ENCODE data around the gene RREB1. TPM values are rescaled to one million over a fixed set of nuclear protein-coding genes. Genes with fewer than 3 reads are reported as not detected.

The RREB1 gene
- total RNA-seq, 6 experiments from 2014 or later: 17.5 to 23.5 (median 20.1) TPM

DNA sequence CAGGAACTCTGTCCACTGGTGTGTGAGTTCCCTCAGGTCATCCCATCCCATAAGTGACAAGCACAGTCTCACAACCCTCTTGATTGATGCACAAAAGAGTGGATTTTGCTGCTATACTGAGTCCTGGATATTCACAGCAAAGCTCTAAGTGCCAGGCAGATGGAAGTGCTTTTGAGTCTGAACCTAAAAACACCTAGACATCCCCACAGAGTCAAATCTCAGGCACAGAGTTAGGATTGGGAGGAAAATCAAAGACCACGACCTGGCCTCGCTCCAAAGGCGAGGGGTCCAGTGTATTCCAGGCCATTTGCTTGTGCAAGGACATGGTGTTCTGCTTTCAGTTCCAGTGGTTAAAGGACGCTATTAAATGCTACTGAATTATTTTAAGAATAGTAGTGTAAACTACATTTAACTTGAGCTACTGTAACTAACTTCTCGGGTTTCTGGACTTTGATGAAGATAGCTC lies 56.8 kb downstream of the RREB1 start:
- TF ChIP-seq, protein P1, sequence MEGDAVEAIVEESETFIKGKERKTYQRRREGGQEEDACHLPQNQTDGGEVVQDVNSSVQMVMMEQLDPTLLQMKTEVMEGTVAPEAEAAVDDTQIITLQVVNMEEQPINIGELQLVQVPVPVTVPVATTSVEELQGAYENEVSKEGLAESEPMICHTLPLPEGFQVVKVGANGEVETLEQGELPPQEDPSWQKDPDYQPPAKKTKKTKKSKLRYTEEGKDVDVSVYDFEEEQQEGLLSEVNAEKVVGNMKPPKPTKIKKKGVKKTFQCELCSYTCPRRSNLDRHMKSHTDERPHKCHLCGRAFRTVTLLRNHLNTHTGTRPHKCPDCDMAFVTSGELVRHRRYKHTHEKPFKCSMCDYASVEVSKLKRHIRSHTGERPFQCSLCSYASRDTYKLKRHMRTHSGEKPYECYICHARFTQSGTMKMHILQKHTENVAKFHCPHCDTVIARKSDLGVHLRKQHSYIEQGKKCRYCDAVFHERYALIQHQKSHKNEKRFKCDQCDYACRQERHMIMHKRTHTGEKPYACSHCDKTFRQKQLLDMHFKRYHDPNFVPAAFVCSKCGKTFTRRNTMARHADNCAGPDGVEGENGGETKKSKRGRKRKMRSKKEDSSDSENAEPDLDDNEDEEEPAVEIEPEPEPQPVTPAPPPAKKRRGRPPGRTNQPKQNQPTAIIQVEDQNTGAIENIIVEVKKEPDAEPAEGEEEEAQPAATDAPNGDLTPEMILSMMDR (IDR thresholded peaks at IDR 0.05): no peak
- H3K36me3 Mint-ChIP-seq (ENCODE audit: low read depth): peaks cover 13% of the 10 kb centered on the region; the same call in 1 of the 2 replicates

DNA sequence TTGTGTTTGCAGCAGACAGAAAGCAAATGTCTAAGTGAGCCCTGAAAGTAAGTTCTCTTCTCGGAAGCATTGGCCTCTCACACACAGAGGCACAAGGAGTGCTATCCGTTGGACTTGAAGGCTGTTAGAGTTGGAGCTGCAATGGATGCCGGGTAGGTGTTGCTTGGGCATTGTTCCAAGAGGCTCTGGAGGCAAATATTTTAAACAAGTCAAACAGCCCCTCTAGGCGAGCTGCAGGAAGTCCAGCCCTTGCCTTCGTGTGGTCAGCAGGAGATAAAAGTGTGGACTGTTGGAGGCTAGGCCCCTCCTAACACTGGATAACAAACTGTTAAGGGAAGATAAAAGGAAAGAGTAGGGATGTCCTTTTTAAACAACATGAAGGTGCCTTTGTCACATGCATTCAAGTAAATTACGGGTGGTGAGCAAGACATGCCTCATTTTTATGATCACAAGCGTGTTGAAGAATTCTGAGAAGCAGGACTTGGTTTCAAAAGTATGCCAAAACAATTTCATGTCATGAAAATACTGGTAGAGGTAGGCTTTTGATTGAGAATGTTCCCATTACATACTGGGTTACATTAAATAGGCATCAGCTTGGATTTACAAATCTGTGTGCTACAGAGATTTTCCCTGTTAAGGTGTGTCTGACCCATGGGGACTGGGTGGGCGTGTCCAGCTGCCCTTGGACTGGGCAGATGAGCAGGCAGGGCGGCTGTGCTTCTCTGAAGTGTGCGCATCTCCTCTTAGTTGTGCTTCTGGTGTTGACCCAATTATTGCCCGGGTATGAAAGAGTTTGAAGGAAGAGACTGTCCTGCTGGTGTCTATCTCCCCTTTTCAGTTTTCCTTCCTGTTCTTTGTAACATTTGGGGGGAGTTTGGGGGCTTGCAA lies 57.5 kb downstream of the RREB1 start:
- Mint-ChIP-seq H3K36me3 (ENCODE audit: low read depth) (peaks cover 13% of the 10 kb centered on the region; the same call in 1 of the 2 replicates), H3K9me3 (no peaks in the 10 kb centered on the region), H3K4me1 (ENCODE audit: low read depth) (peaks cover 80% of the 10 kb centered on the region), H3K27ac (peak overlapping the region; percentile 38; the same call in 1 of the 2 replicates), H3K27me3 (ENCODE audit: insufficient read depth) (no peaks in the 10 kb centered on the region; the same call in 1 of the 2 replicates), H3K4me3 (no peak overlapping the region)
- DNase-seq: no peak
- TF ChIP-seq, protein P1 (IDR thresholded peaks at IDR 0.05): no peak

More for the DNA sequence above, 56.8 kb downstream of the RREB1 start:
- Mint-ChIP-seq H3K27ac (0 out of 2 replicates have a peak overlapping the region, but pooled peaks have one; percentile 11), H3K4me3 (no peak overlapping the region), H3K9me3 (no peaks in the 10 kb centered on the region), H3K4me1 (ENCODE audit: low read depth) (peaks cover 78% of the 10 kb centered on the region), H3K27me3 (ENCODE audit: insufficient read depth) (no peaks in the 10 kb centered on the region; the same call in 1 of the 2 replicates)
- no peak for DNase-seq

DNA sequence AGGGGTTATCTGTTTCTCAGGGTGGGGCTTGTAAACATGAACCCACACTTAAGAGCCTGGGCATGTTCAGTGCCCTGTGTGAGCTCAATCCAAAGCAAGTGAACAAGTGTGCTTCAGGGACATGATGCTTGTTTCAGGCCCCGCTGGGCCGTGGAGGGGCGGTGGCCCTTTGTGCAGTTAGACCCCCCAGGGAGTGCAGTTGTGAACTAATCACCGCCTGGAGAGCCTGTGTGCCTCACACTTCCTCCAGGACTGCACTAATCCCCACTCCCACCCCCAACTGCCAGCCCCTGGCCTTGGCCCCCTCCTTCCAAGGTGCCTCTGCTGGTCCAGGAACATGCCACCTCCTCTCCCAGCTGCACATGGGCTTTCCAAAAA lies 58.1 kb downstream of the RREB1 start:
- H3K4me1 Mint-ChIP-seq (ENCODE audit: low read depth): peaks cover 82% of the 10 kb centered on the region
- TF ChIP-seq, protein P1 (IDR thresholded peaks at IDR 0.05): no peak

DNA sequence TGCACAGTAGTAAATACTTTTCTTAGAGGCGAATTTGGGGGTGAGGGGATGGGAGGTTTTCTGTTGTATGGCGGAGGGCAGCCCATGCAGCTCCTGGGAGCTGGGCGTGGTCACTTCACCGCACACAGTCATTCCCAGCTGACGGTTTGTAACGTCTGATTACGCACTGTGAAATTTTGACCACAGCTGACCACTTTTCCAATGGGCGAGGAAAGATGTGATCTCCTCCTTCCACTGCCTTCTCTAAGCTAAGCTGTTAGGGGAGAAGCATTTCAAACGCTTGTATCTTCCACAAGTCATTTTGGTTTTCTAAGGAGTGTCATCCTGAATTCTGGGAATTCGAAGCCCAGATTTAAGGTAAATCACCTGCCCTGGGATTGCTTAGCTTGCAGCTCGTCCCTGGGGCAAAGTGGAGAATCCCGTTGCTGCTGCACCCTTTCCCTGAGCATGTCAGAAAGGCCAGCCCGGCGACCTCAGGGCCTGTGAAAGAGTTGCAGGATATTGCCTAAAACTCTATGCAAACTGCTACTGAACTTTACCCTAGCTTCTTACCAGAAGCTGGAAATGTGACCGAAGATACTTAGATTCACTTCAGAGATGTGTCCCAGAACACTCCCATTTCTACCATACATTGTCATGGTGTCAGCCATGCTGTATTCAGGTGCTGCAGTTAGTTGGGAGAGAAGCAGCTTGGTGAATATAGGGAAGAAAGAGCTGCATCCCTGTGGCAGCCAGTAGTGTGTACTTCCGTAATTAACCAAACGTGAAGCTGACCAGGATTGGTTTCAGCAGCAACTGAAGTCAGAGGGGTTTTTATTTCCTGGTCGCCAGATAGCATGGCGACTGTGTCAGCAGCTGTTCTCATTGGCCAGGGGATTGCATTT lies 58.9 kb downstream of the RREB1 start:
- Mint-ChIP-seq H3K9me3 (no peaks in the 10 kb centered on the region), H3K4me3 (no peak overlapping the region), H3K36me3 (ENCODE audit: low read depth) (peaks cover 10% of the 10 kb centered on the region; the same call in 1 of the 2 replicates), H3K27me3 (ENCODE audit: insufficient read depth) (no peaks in the 10 kb centered on the region; the same call in none of the 2 replicates), H3K27ac (no peak overlapping the region), H3K4me1 (ENCODE audit: low read depth) (peaks cover 82% of the 10 kb centered on the region)
- TF ChIP-seq, protein P1 (IDR thresholded peaks at IDR 0.05): no peak
- DNase-seq: no peak

More for the DNA sequence above, 58.1 kb downstream of the RREB1 start:
- Mint-ChIP-seq H3K27ac (no peak overlapping the region), H3K27me3 (ENCODE audit: insufficient read depth) (no peaks in the 10 kb centered on the region; the same call in none of the 2 replicates), H3K36me3 (ENCODE audit: low read depth) (peaks cover 13% of the 10 kb centered on the region; the same call in 1 of the 2 replicates), H3K4me3 (no peak overlapping the region), H3K9me3 (no peaks in the 10 kb centered on the region)
- no peak for DNase-seq

DNA sequence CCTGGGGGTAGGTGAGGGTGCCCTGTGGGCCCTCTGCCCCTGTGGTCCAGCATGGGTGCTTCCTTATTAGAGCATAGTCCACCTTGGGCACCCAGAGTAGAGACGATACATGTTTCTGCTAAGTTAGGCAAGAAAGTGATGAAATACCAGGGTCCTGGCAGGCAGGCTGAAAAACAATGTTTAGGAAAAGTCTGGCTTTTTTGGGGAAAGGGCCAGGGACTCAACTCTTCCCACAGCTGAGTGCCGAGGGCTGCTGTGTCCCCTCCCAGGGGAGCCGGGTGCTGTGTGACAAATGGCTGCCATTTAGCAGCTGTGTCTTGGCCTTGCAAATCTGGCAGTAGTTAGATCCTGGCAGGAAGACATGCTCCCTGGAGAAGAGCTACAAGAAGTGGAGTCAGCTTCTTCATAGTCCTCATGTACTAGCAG lies 61.5 kb downstream of the RREB1 start:
- Mint-ChIP-seq H3K9me3 (no peaks in the 10 kb centered on the region), H3K4me3 (no peak overlapping the region), H3K36me3 (ENCODE audit: low read depth) (peaks cover 8% of the 10 kb centered on the region; the same call in 1 of the 2 replicates), H3K27ac (peak overlapping the region; percentile 19), H3K4me1 (ENCODE audit: low read depth) (peaks cover 76% of the 10 kb centered on the region), H3K27me3 (ENCODE audit: insufficient read depth) (no peaks in the 10 kb centered on the region; the same call in 1 of the 2 replicates)
- TF ChIP-seq, protein P1 (IDR thresholded peaks at IDR 0.05): no peak
- DNase-seq: no peak
